MM.1S (cell line): ENCODE data around the gene MICU1.

Experiments used
- CTCF ChIP-seq: fragments of 300-600 bp; sonication (generic); IDR thresholded peaks from 2 replicates; pipeline ENCODE4 v1.5.1; 2016; ENCODE audit warnings: antibody characterized with exemption, low read length, mixed read lengths
- EZH2 ChIP-seq: fragments of 300-600 bp; sonication (generic); optimal IDR thresholded peaks from 2 replicates; pipeline ENCODE3; 2017; ENCODE audit warnings: low read depth, mild to moderate bottlenecking, antibody characterized with exemption, low read length, mixed read lengths

DNA sequence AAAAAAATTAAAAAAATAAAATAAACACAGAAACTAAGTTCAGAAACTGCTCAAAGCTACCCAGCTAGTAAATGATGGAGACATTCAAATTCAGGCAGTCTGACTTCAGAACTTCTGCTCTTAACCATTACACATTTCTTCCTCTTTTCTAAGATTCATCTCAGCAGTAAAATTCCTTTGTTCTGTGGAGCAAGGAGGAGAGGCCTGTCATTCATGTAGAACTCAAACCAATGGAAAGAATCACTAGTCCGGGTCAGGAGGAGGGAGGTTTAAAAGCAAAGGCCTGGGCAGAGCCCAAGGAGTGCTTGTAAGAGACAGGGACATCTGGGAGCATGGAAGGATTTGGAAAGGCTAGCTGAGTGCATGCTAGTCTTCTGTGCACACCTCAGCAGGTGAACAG lies 233.3 kb downstream of the MICU1 start:
- TF ChIP-seq CTCF (no peak), EZH2 (no peak)
